ENCODE data around the gene FEN1.

FEN1 gene

GRCh38 chr11:61803889-61804647, 11.4 kb downstream of the FEN1 start:
- H3K9ac ChIP-seq (ENCODE audit: low read depth, low read length, poor library complexity): no peak overlapping the region
- no peak overlapping the region for H2AFZ ChIP-seq (ENCODE audit: low read length)
- H3K4me2 ChIP-seq (ENCODE audit: insufficient read depth, low read length, poor library complexity, severe bottlenecking): no peak overlapping the region
- no peak overlapping the region for H2BK12ac ChIP-seq (ENCODE audit: low read length)
- H4K91ac ChIP-seq (ENCODE audit: low read depth, low read length, poor library complexity): no peak overlapping the region
- H3K4ac ChIP-seq (ENCODE audit: low read length): no peak overlapping the region
- H3K36me3 ChIP-seq (replicated peaks in 1 of 2; ENCODE audit: control insufficient read depth in 2 of 2, insufficient read depth in 2 of 2, low read length in 2 of 2): peaks cover 71 to 98% of the 10 kb centered on the region in 2 donors
- no peaks in the 10 kb centered on the region for H3K9me3 ChIP-seq (replicated peaks in 1 of 2; ENCODE audit: control insufficient read depth in 2 of 2, insufficient read depth in 1 of 2, low read depth in 1 of 2, low read length in 2 of 2)
- no peak overlapping the region for H2AK5ac ChIP-seq (ENCODE audit: low read depth, low read length)
- no peak overlapping the region for H3K18ac ChIP-seq (ENCODE audit: low read length)
- no peaks in the 10 kb centered on the region for H3K79me1 ChIP-seq (ENCODE audit: low read depth, low read length)
- H3K27ac ChIP-seq (replicated peaks; ENCODE audit: low read length): no peak overlapping the region
- no CpG with 5 or more reads among the region's 3 CpGs for WGBS, 2 donors (ENCODE audit: extremely low coverage in 2 of 2, insufficient read length in 2 of 2, insufficient replicate concordance in 1 of 2)
- no peak overlapping the region for H3K4me3 ChIP-seq (ENCODE audit: low read length in 2 of 2)
- H3K14ac ChIP-seq (ENCODE audit: low read length): no peak overlapping the region
- no peak overlapping the region for H2BK5ac ChIP-seq (ENCODE audit: low read length)
- H2BK15ac ChIP-seq (ENCODE audit: low read length): no peak overlapping the region
- H3K4me1 ChIP-seq (ENCODE audit: control insufficient read depth in 2 of 2, insufficient read depth in 1 of 2, low read depth in 1 of 2, low read length in 2 of 2): no peaks in the 10 kb centered on the region
- H2BK120ac ChIP-seq (ENCODE audit: low read depth, low read length): no peak overlapping the region
- no peak overlapping the region for H4K8ac ChIP-seq (ENCODE audit: low read depth, low read length)
- H3K27me3 ChIP-seq (ENCODE audit: control insufficient read depth in 3 of 3, insufficient read depth in 3 of 3, low read depth in 1 of 3, low read length in 3 of 3): no peaks in the 10 kb centered on the region
- no peak for DNase-seq (ENCODE audit: low spot score)
- H3K23ac ChIP-seq (ENCODE audit: low read depth, low read length, poor library complexity): no peak overlapping the region

DNA sequence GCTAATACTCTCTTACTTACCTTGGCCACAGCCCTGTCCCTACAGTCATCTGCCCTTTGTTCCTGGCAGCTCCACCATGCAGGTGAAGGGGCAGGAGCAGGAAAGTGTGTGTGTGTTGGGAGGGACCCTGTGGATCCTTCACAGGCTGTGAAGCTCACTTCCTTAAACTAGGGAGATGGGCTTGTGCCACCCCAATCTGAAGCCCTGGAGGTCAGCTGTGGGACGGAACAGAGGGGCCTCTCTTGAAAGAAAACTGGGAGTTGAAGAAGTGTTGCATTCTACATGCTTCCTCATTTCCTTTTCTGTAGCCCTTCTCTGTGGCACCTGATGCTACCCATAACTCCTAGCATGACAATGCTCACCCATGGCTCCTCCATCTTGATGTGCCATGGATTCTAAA, 12.4 kb downstream of the FEN1 start:
- Histone ChIP-seq H2AFZ (ENCODE audit: low read length) (no peak overlapping the region), H2BK12ac (ENCODE audit: low read length) (no peak overlapping the region), H3K18ac (ENCODE audit: low read length) (no peak overlapping the region), H2AK5ac (ENCODE audit: low read depth, low read length) (no peak overlapping the region), H3K4ac (ENCODE audit: low read length) (no peak overlapping the region), H4K91ac (ENCODE audit: low read depth, low read length, poor library complexity) (no peak overlapping the region), H3K27me3 (ENCODE audit: control insufficient read depth in 3 of 3, insufficient read depth in 3 of 3, low read depth in 1 of 3, low read length in 3 of 3) (no peaks in the 10 kb centered on the region), H2BK120ac (ENCODE audit: low read depth, low read length) (no peak overlapping the region), H3K4me3 (ENCODE audit: low read length in 2 of 2) (no peak overlapping the region), H3K9me3 (replicated peaks in 1 of 2; ENCODE audit: control insufficient read depth in 2 of 2, insufficient read depth in 1 of 2, low read depth in 1 of 2, low read length in 2 of 2) (no peaks in the 10 kb centered on the region), H2BK15ac (ENCODE audit: low read length) (no peak overlapping the region), H3K27ac (replicated peaks; ENCODE audit: low read length) (no peak overlapping the region), H3K23ac (ENCODE audit: low read depth, low read length, poor library complexity) (no peak overlapping the region), H4K8ac (ENCODE audit: low read depth, low read length) (no peak overlapping the region), H3K9ac (ENCODE audit: low read depth, low read length, poor library complexity) (no peak overlapping the region), H3K14ac (ENCODE audit: low read length) (no peak overlapping the region), H3K4me2 (ENCODE audit: insufficient read depth, low read length, poor library complexity, severe bottlenecking) (no peak overlapping the region), H3K36me3 (replicated peaks in 1 of 2; ENCODE audit: control insufficient read depth in 2 of 2, insufficient read depth in 2 of 2, low read length in 2 of 2) (peaks cover 74 to 98% of the 10 kb centered on the region in 2 donors), H3K79me1 (ENCODE audit: low read depth, low read length) (peaks cover 2% of the 10 kb centered on the region), H3K4me1 (ENCODE audit: control insufficient read depth in 2 of 2, insufficient read depth in 1 of 2, low read depth in 1 of 2, low read length in 2 of 2) (no peaks in the 10 kb centered on the region), H2BK5ac (ENCODE audit: low read length) (no peak overlapping the region)
- DNase-seq (ENCODE audit: low spot score): no peak
- whole genome bisulfite sequencing, 2 donors (ENCODE audit: extremely low coverage in 2 of 2, insufficient read length in 2 of 2, insufficient replicate concordance in 1 of 2): no CpG with 5 or more reads among the region's 1 CpG

GRCh38 chr11:61806785-61807184, 14.1 kb downstream of the FEN1 start:
- no peaks in the 10 kb centered on the region for H3K9me3 ChIP-seq (replicated peaks in 1 of 2; ENCODE audit: control insufficient read depth in 2 of 2, insufficient read depth in 1 of 2, low read depth in 1 of 2, low read length in 2 of 2)
- H3K23ac ChIP-seq (ENCODE audit: low read depth, low read length, poor library complexity): no peak overlapping the region
- H2BK12ac ChIP-seq (ENCODE audit: low read length): no peak overlapping the region
- H2BK5ac ChIP-seq (ENCODE audit: low read length): no peak overlapping the region
- H4K91ac ChIP-seq (ENCODE audit: low read depth, low read length, poor library complexity): no peak overlapping the region
- no peak overlapping the region for H4K8ac ChIP-seq (ENCODE audit: low read depth, low read length)
- H3K4ac ChIP-seq (ENCODE audit: low read length): no peak overlapping the region
- H2BK15ac ChIP-seq (ENCODE audit: low read length): no peak overlapping the region
- H3K9ac ChIP-seq (ENCODE audit: low read depth, low read length, poor library complexity): no peak overlapping the region
- WGBS, 2 donors (ENCODE audit: extremely low coverage in 2 of 2, insufficient read length in 2 of 2, insufficient replicate concordance in 1 of 2): no CpG with 5 or more reads among the region's 5 CpGs
- no peak for DNase-seq (ENCODE audit: low spot score)
- no peak overlapping the region for H3K4me3 ChIP-seq (ENCODE audit: low read length in 2 of 2)
- no peak overlapping the region for H2BK120ac ChIP-seq (ENCODE audit: low read depth, low read length)
- no peak overlapping the region for H3K18ac ChIP-seq (ENCODE audit: low read length)
- no peak overlapping the region for H3K4me2 ChIP-seq (ENCODE audit: insufficient read depth, low read length, poor library complexity, severe bottlenecking)
- H3K27me3 ChIP-seq (ENCODE audit: control insufficient read depth in 3 of 3, insufficient read depth in 3 of 3, low read depth in 1 of 3, low read length in 3 of 3): no peaks in the 10 kb centered on the region
- H3K14ac ChIP-seq (ENCODE audit: low read length): no peak overlapping the region
- no peak overlapping the region for H3K27ac ChIP-seq (replicated peaks; ENCODE audit: low read length)
- H3K79me1 ChIP-seq (ENCODE audit: low read depth, low read length): peaks cover 2% of the 10 kb centered on the region
- H3K36me3 ChIP-seq (replicated peaks in 1 of 2; ENCODE audit: control insufficient read depth in 2 of 2, insufficient read depth in 2 of 2, low read length in 2 of 2): peaks cover 81 to 98% of the 10 kb centered on the region in 2 donors
- H2AK5ac ChIP-seq (ENCODE audit: low read depth, low read length): no peak overlapping the region
- H3K4me1 ChIP-seq (ENCODE audit: control insufficient read depth in 2 of 2, insufficient read depth in 1 of 2, low read depth in 1 of 2, low read length in 2 of 2): no peaks in the 10 kb centered on the region
- H2AFZ ChIP-seq (ENCODE audit: low read length): no peak overlapping the region

DNA sequence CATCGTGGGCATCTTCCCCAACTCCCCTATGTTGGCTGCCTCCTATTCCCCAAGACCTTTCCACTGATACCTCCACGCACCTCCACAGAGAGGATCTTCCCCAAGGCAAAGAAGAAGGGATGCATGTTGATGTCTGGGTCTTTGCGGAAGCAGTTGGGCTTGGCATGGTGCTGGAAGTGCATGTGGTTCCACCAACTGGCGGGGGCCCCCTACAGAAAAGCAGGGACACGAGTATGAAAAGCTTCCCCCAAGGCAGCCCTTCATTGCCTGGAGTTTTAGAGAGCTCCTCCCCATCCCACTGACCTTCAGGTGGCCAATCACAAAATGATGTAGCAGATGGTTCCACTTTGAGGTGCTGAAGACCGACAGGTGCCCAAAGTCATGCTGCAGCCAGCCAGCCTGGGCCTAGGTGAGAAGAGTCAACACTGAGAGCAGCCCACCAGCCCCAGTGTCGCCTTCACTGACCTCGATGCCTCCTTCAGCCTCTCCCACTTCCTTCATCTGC, 18.0 kb downstream of the FEN1 start:
- no CpG with 5 or more reads among the region's 8 CpGs for WGBS, 2 donors (ENCODE audit: extremely low coverage in 2 of 2, insufficient read length in 2 of 2, insufficient replicate concordance in 1 of 2)
- Histone ChIP-seq H3K9me3 (replicated peaks in 1 of 2; ENCODE audit: control insufficient read depth in 2 of 2, insufficient read depth in 1 of 2, low read depth in 1 of 2, low read length in 2 of 2) (peaks cover 0 to 3% of the 10 kb centered on the region in 2 donors), H3K23ac (ENCODE audit: low read depth, low read length, poor library complexity) (no peak overlapping the region), H3K4me1 (ENCODE audit: control insufficient read depth in 2 of 2, insufficient read depth in 1 of 2, low read depth in 1 of 2, low read length in 2 of 2) (peaks cover 9 to 10% of the 10 kb centered on the region in 2 donors), H4K91ac (ENCODE audit: low read depth, low read length, poor library complexity) (no peak overlapping the region), H2BK120ac (ENCODE audit: low read depth, low read length) (no peak overlapping the region), H2BK15ac (ENCODE audit: low read length) (no peak overlapping the region), H3K4me3 (ENCODE audit: low read length in 2 of 2) (peak overlapping the region in 1 of 2 donors; percentile 37), H4K8ac (ENCODE audit: low read depth, low read length) (peak overlapping the region; percentile 29), H3K18ac (ENCODE audit: low read length) (no peak overlapping the region), H3K9ac (ENCODE audit: low read depth, low read length, poor library complexity) (no peak overlapping the region), H3K4me2 (ENCODE audit: insufficient read depth, low read length, poor library complexity, severe bottlenecking) (no peak overlapping the region), H3K4ac (ENCODE audit: low read length) (no peak overlapping the region), H2AFZ (ENCODE audit: low read length) (no peak overlapping the region), H3K27ac (replicated peaks; ENCODE audit: low read length) (no peak overlapping the region), H2BK5ac (ENCODE audit: low read length) (no peak overlapping the region), H3K27me3 (ENCODE audit: control insufficient read depth in 3 of 3, insufficient read depth in 3 of 3, low read depth in 1 of 3, low read length in 3 of 3) (no peaks in the 10 kb centered on the region), H2AK5ac (ENCODE audit: low read depth, low read length) (no peak overlapping the region), H2BK12ac (ENCODE audit: low read length) (no peak overlapping the region), H3K79me1 (ENCODE audit: low read depth, low read length) (peaks cover 21% of the 10 kb centered on the region), H3K14ac (ENCODE audit: low read length) (no peak overlapping the region), H3K36me3 (replicated peaks in 1 of 2; ENCODE audit: control insufficient read depth in 2 of 2, insufficient read depth in 2 of 2, low read length in 2 of 2) (peaks cover 67 to 88% of the 10 kb centered on the region in 2 donors)
- no peak for DNase-seq (ENCODE audit: low spot score)

All from neuronal stem cell (in vitro differentiated cells).